TTC549 (cell line): Measurements from ENCODE around the gene MFSD11.
"Not testable (repeated sequence)": the region's sequence is repeated elsewhere in the genome, so short reads cannot be mapped to it uniquely, and the experiment has no call there.

Experiments used
- FAIRE-seq: peaks from 2 replicates; lab custom pipeline; 2012; peaks lifted over from hg19 to GRCh38; lab: Jason Lieb, UNC

MFSD11 gene

DNA sequence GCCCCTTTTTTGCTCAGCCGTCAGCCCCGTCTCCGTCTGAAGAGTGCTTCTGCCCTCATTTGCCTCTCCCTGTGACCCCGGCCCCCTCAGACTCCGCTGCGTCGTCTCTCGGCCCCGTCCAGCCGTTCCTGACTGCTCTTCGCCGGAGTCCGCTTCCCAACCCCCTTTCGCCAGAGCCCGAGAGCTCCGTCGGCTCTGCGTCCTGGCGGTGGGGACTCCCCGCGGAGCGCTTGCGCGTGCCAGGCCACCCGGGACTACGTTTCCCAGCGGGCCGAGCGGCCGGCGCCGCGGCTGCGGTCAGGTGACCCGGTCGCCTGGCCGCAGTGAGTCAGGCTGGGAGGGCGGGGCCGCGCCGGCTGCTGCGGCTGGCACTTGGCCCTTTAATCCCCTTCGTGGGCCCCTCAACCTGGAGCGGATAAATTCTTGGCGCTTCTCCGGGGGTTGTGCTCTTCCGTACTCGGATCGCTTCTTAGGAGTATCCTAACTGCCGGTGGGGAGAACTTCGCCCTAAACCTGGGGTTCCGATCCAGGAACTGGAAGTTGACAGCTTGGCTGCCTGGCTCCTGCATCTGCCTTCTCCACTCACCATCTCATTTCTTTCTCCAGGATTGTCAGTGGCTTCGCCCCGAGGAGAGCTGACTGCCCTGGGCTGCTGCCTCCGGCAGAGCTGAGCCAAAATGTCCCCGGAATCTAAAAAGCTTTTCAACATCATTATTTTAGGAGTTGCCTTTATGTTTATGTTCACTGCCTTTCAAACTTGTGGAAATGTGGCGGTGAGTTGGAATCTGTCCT is at the start of gene MFSD11:
Gene MFSD11, plus strand, starts transcription at position 444 of the 792 bp plus-strand sequence. Its CDS starts 234 bp downstream, at position 678.
- FAIRE-seq = no peak

GRCh38 chr17:76688165-76688622 is 49.7 kb upstream of the MFSD11 start:
- FAIRE-seq = no peak

- no peak for FAIRE-seq
Observed at GRCh38 chr17:76689859-76690258, 48.1 kb upstream of the MFSD11 start.

DNA sequence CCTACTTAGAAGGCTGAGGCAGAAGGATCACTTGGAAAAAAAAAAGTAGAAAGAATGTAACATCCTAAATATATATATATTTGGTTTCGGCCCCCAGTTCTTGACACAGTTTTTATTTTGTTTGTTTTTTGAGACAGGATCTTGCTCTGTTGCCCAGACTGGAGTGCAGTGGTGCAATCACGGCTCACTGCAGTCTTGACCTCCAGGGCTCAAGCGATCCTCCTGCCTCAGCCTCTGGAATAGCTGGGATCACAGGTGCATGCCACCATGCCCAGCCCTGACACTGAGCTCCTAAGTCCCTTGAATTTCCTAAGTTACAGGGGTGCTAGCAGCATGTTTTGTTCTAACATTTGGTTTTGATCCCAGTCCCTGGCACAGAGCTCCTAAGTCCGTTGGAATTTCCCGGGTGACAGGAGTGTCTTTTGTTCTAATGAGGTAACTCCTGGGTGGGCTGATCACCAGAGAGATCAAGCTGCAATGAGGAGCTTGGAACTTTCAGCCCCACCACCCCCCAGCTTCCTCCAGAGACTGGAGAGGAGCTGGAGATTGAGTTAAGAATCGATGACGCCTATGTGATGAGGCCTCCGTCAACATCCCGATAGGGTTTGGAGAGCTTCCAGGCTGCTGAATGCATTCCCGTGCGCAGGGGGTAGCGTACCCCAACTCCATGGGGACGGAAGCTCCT is 47.2 kb upstream of the MFSD11 start:
- FAIRE-seq = no peak

- no peak for FAIRE-seq
Observed at GRCh38 chr17:76691379-76692191, 46.3 kb upstream of the MFSD11 start.

GRCh38 chr17:76695059-76695831 is 42.7 kb upstream of the MFSD11 start:
- no peak for FAIRE-seq

- no peak for FAIRE-seq
Observed at GRCh38 chr17:76696763-76697701, 40.9 kb upstream of the MFSD11 start.

DNA sequence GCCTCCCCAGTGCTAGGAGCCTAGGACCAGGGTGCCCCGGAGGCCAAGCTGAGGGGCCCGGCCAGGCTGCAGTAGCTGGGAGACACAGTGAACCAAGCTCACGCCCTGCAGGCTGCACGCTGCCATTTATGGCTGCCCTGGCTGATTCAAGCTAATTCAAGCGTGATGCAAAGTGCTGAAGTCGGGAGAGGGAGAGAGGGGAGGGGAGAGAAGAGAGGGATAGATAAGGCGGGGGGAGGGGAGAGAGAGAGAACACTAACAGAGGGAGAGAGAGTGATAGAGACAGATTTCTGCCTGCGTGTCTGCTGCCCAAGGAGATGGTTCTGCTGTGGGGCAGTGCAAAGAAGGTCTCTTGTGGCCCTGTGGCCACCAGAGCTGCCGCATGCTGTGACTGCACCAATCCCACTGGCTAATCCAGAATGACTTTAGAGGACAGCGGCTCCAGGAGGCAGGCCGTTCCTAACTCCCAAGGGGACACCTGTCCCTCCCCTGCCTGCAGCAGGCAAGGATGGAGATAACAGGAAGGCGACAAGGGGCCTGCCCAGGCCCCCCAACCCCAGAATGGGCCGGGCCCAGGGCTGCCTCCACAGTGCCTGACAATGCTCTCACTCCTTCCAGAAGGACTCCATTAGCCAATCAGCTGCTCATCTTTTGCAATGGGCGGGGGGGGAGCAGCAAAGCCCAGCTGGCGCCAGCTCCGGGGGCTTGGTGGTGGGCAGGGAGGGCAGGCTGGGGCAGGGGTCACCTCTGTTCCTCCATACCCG is 40.0 kb upstream of the MFSD11 start:
- no peak for FAIRE-seq

GRCh38 chr17:76698466-76698977 is 39.4 kb upstream of the MFSD11 start:
- not testable (repeated sequence) for FAIRE-seq

- no peak for FAIRE-seq
Observed at GRCh38 chr17:76700270-76700616, 37.7 kb upstream of the MFSD11 start.

GRCh38 chr17:76700617-76701470 is 37.1 kb upstream of the MFSD11 start:
- no peak for FAIRE-seq

- no peak for FAIRE-seq
Observed at GRCh38 chr17:76701471-76701967, 36.4 kb upstream of the MFSD11 start.

DNA sequence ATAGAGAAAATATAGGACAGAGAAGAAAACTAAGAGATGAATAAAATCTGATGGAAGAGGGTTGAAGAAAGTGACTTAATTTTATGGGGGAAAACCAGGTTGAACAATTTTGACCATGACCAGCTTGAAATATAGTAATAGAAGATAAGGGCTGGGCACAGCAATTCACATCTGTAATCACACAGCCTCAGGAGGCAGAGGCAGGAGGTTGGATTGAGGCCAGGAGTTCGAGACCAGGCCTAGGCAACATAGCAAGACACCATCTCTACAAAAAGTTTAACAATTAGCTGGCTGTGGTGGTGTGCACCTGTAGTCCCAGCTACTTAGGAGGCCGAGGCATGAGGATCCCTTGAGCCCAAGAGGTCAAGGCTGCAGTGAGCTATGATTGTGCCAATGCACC is 35.8 kb upstream of the MFSD11 start:
- FAIRE-seq = no peak

GRCh38 chr17:76702941-76703637 is 34.8 kb upstream of the MFSD11 start:
- FAIRE-seq = no peak

- FAIRE-seq = no peak
Observed at GRCh38 chr17:76704805-76705204, 33.1 kb upstream of the MFSD11 start.

DNA sequence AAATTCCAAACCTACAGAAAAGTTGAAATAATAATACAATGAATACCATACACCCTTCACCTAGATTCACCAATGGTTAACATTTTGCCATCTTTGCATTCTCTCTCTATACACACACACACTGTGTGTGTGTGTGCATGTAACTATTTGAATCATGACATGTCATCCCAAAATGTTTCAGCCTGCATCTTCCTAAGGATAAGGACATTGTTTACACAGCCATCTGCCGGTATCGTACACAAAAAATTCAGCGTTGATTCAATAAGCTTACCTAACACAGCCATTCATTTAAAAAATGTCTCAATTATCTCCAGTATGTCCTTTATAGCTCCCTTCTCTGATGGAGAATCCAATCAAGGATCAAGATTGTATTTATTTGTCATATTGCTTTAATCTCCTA is 31.1 kb upstream of the MFSD11 start:
- no peak for FAIRE-seq

GRCh38 chr17:76707985-76708807 is 29.7 kb upstream of the MFSD11 start:
- no peak for FAIRE-seq
